ENCODE data around the gene POU3F4.

Gene POU3F4

DNA sequence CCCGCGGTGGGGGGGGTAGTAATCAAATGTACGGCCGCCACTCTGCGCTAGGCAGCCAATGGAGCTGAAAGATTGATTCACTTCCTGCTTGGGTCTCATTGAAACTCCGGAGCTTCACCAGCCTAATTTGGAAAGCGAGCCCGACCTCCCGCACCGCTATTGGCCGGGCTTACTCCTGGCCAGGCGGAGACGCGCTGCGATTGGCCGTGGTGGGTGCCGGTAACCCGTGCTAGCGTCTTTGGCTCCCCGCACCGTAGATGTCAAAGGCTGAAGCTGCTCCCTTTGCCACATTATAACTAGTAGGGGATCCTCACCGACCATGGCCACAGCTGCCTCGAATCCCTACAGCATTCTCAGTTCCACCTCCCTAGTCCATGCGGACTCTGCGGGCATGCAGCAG, at the start of gene POU3F4:
Gene POU3F4, plus strand, starts transcription at position 285 of the 400 bp plus-strand sequence. Its CDS starts 35 bp downstream, at position 320.
- Histone ChIP-seq H3K27me3 (replicated peaks; ENCODE audit: control insufficient read depth, insufficient read depth, low read length) (no peaks in the 10 kb centered on the region), H3K36me3 (ENCODE audit: control insufficient read depth, insufficient read depth, low read length) (no peaks in the 10 kb centered on the region), H3K4me3 (replicated peaks; ENCODE audit: low read depth, low read length) (no peak within 1 kb of the TSS)
- TF ChIP-seq, protein P1, sequence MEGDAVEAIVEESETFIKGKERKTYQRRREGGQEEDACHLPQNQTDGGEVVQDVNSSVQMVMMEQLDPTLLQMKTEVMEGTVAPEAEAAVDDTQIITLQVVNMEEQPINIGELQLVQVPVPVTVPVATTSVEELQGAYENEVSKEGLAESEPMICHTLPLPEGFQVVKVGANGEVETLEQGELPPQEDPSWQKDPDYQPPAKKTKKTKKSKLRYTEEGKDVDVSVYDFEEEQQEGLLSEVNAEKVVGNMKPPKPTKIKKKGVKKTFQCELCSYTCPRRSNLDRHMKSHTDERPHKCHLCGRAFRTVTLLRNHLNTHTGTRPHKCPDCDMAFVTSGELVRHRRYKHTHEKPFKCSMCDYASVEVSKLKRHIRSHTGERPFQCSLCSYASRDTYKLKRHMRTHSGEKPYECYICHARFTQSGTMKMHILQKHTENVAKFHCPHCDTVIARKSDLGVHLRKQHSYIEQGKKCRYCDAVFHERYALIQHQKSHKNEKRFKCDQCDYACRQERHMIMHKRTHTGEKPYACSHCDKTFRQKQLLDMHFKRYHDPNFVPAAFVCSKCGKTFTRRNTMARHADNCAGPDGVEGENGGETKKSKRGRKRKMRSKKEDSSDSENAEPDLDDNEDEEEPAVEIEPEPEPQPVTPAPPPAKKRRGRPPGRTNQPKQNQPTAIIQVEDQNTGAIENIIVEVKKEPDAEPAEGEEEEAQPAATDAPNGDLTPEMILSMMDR (IDR thresholded peaks at IDR 0.05; ENCODE audit: insufficient read depth, low read length, poor library complexity, severe bottlenecking) = no peak
- no peak for DNase-seq (ENCODE audit: extremely low read depth, insufficient read length)

DNA sequence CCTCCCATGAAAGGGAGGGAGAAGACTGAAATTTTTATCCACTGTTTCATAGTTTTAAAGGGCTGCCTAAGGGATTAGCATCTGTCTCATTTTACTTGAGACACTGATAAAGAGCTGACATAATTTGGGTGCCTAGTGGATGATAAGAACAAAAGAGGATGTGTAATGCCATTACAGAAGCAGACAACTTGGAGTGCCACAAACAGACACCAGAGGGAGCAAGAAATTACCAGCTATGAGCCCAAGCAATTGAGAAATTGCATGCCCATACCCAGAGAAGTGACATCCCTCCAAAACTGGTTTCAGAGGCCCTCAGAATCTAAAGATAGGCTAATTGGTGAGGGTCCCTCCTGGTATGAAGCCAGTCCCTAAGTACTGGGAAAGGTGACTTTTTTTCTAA, 38.5 kb upstream of the POU3F4 start:
- Histone ChIP-seq H3K27me3 (replicated peaks; ENCODE audit: control insufficient read depth, insufficient read depth, low read length) (no peaks in the 10 kb centered on the region), H3K4me3 (replicated peaks; ENCODE audit: low read depth, low read length) (no peak overlapping the region), H3K36me3 (ENCODE audit: control insufficient read depth, insufficient read depth, low read length) (no peaks in the 10 kb centered on the region)
- no peak for DNase-seq (ENCODE audit: extremely low read depth, insufficient read length)
- TF ChIP-seq, protein P1 (IDR thresholded peaks at IDR 0.05; ENCODE audit: insufficient read depth, low read length, poor library complexity, severe bottlenecking) = peak; percentile 55

DNA sequence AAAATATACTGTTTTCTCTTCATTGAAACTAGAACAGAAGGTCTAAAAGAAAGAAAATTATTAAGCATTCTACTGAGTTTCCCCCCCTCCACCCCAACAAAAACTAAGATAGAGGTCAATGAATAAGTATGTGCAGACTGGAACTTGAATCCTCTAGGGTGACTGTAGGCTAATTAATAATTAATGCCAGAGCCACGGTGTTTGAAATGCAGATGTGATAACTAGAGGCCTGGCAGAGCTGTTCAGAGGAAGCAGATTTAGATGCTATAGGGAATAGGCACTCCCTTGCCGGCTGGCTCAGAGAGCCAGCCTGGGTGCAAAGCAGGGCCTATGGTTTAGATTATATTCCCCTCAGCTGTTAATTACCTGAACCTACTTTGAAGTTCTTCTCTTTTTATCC, 12.2 kb upstream of the POU3F4 start:
- no peak for DNase-seq (ENCODE audit: extremely low read depth, insufficient read length)
- Histone ChIP-seq H3K27me3 (replicated peaks; ENCODE audit: control insufficient read depth, insufficient read depth, low read length) (no peaks in the 10 kb centered on the region), H3K36me3 (ENCODE audit: control insufficient read depth, insufficient read depth, low read length) (no peaks in the 10 kb centered on the region), H3K4me3 (replicated peaks; ENCODE audit: low read depth, low read length) (no peak overlapping the region)
- TF ChIP-seq, protein P1 (IDR thresholded peaks at IDR 0.05; ENCODE audit: insufficient read depth, low read length, poor library complexity, severe bottlenecking) = no peak

DNA sequence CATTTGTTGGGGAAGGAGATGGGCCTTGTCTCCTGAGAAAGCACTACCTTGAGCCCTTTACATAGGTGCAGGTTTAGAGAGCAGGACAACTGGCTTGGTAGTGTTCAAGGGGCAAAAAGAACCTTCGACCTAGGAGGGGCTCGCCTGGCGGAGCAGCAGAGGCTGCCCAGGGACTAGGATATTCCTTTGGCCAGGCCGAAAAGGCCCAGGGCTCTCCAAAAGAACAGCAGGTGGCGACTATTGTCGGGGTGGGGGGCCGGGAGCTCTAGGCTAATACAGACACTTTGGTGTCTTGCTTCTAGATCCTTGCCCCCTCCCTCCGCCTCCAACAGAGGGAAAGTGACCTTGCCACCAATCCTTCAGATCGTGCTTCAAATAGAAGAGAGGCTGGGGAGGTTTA, 7.1 kb upstream of the POU3F4 start:
- DNase-seq (ENCODE audit: extremely low read depth, insufficient read length) = no peak
- Histone ChIP-seq H3K27me3 (replicated peaks; ENCODE audit: control insufficient read depth, insufficient read depth, low read length) (no peaks in the 10 kb centered on the region), H3K36me3 (ENCODE audit: control insufficient read depth, insufficient read depth, low read length) (no peaks in the 10 kb centered on the region), H3K4me3 (replicated peaks; ENCODE audit: low read depth, low read length) (no peak overlapping the region)
- TF ChIP-seq, protein P1 (IDR thresholded peaks at IDR 0.05; ENCODE audit: insufficient read depth, low read length, poor library complexity, severe bottlenecking) = no peak

DNA sequence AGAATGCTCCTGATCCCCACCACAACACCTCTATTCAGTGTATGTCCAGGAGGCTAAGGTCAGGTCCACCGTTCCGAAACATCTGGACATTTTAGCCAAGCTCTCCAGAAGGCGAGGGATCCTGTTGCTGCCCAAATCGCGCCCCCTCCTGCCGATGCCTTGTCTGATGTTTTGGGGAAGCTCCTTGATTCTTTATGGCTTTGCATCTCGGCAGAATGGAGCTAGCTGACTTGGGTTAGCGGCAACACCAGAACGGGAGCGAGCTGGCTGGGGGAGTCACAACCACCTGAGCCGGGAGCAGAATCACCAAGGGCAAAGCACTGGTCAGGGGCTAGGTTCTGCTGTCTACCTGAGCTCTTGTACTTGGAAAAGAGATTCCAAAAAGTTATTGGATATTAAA, 6.6 kb upstream of the POU3F4 start:
- TF ChIP-seq, protein P1 (IDR thresholded peaks at IDR 0.05; ENCODE audit: insufficient read depth, low read length, poor library complexity, severe bottlenecking) = no peak
- Histone ChIP-seq H3K36me3 (ENCODE audit: control insufficient read depth, insufficient read depth, low read length) (no peaks in the 10 kb centered on the region), H3K4me3 (replicated peaks; ENCODE audit: low read depth, low read length) (no peak overlapping the region), H3K27me3 (replicated peaks; ENCODE audit: control insufficient read depth, insufficient read depth, low read length) (no peaks in the 10 kb centered on the region)
- no peak for DNase-seq (ENCODE audit: extremely low read depth, insufficient read length)

Measured in GM06990 (cell line).